Measurements from ENCODE around the gene RASD2.

Gene RASD2

GRCh38 chr22:35559354-35560005 lies 18.8 kb downstream of the RASD2 start:
- DNase-seq (ENCODE audit: low read depth in 2 of 2): no peak

GRCh38 chr22:35560366-35560765 lies 19.7 kb downstream of the RASD2 start:
- DNase-seq (ENCODE audit: low read depth in 2 of 2): no peak

- DNase-seq (ENCODE audit: low read depth in 2 of 2): no peak
These were observed 20.2 kb downstream of the RASD2 start for GRCh38 chr22:35560824-35561223.

GRCh38 chr22:35561796-35562526 lies 21.3 kb downstream of the RASD2 start:
- DNase-seq (ENCODE audit: low read depth in 2 of 2): no peak

- DNase-seq (ENCODE audit: low read depth in 2 of 2): no peak
These were observed 22.6 kb downstream of the RASD2 start for GRCh38 chr22:35563211-35563610.

- DNase-seq (ENCODE audit: low read depth in 2 of 2): no peak
These were observed 24.6 kb downstream of the RASD2 start for GRCh38 chr22:35564975-35565867.

GRCh38 chr22:35567351-35568141 lies 26.9 kb downstream of the RASD2 start:
- no peak for DNase-seq (ENCODE audit: low read depth in 2 of 2)

- no peak for DNase-seq (ENCODE audit: low read depth in 2 of 2)
These were observed 28.4 kb downstream of the RASD2 start for GRCh38 chr22:35568751-35569739.

GRCh38 chr22:35569916-35570315 lies 29.3 kb downstream of the RASD2 start:
- DNase-seq (ENCODE audit: low read depth in 2 of 2): no peak

- DNase-seq (ENCODE audit: low read depth in 2 of 2): no peak
These were observed 30.1 kb downstream of the RASD2 start for GRCh38 chr22:35570686-35571194.

- no peak for DNase-seq (ENCODE audit: low read depth in 2 of 2)
These were observed 31.9 kb downstream of the RASD2 start for GRCh38 chr22:35572556-35572955.

GRCh38 chr22:35575116-35575748 lies 34.6 kb downstream of the RASD2 start:
- no peak for DNase-seq (ENCODE audit: low read depth in 2 of 2)

GRCh38 chr22:35576671-35577070 lies 36.0 kb downstream of the RASD2 start:
- no peak for DNase-seq (ENCODE audit: low read depth in 2 of 2)

GRCh38 chr22:35577799-35578659 lies 37.4 kb downstream of the RASD2 start:
- DNase-seq (ENCODE audit: low read depth in 2 of 2): no peak

- DNase-seq (ENCODE audit: low read depth in 2 of 2): no peak
These were observed 38.4 kb downstream of the RASD2 start for GRCh38 chr22:35578836-35579575.

- no peak for DNase-seq (ENCODE audit: low read depth in 2 of 2)
These were observed 39.9 kb downstream of the RASD2 start for GRCh38 chr22:35580351-35581022.

GRCh38 chr22:35581023-35581413 lies 40.4 kb downstream of the RASD2 start:
- no peak for DNase-seq (ENCODE audit: low read depth in 2 of 2)
